Hepatocyte (in vitro differentiated cells): ENCODE results near the gene CMSS1. TPM values are rescaled to one million over a fixed set of nuclear protein-coding genes. Genes with fewer than 3 reads are reported as not detected.

Experiments used
- DNase-seq: peaks from one replicate; pipeline ENCODE4 v3.0.0-alpha.2; 2016; ENCODE audit warnings: low spot score
- H2AFZ ChIP-seq: fragments of 200-600 bp; sonication (generic); 2 replicates; pipeline ENCODE4 v1.6.0; 2016; ENCODE audit warnings: antibody characterized with exemption, mild to moderate bottlenecking
- H3K27ac ChIP-seq: fragments of 200-600 bp; sonication (generic); 2 replicates; pipeline ENCODE4 v1.5.1; 2016; ENCODE audit warnings: mild to moderate bottlenecking
- H3K27me3 ChIP-seq: fragments of 200-600 bp; sonication (generic); 2 replicates; pipeline ENCODE4 v1.6.1; 2016
- H3K36me3 ChIP-seq: fragments of 200-600 bp; sonication (generic); replicated peaks from 2 replicates; pipeline ENCODE4 v1.5.1; 2016; ENCODE audit warnings: low read depth; ENCODE audit not compliant: insufficient read depth
- H3K4me1 ChIP-seq: fragments of 200-600 bp; sonication (generic); 2 replicates; pipeline ENCODE4 v1.5.1; 2016; ENCODE audit warnings: mild to moderate bottlenecking, moderate library complexity; ENCODE audit not compliant: insufficient read depth
- H3K4me2 ChIP-seq: fragments of 200-600 bp; sonication (generic); 2 replicates; pipeline ENCODE4 v1.6.0; 2016
- H3K4me3 ChIP-seq: fragments of 200-600 bp; sonication (generic); 2 replicates; pipeline ENCODE4 v1.5.1; 2016; ENCODE audit warnings: mild to moderate bottlenecking
- H3K79me2 ChIP-seq: fragments of 200-600 bp; sonication (generic); 2 replicates; pipeline ENCODE4 v1.6.0; 2017; ENCODE audit warnings: mild to moderate bottlenecking
- H3K9me2 ChIP-seq: fragments of 200-600 bp; sonication (generic); replicated peaks from 2 replicates; pipeline ENCODE4 v1.6.0; 2017; ENCODE audit warnings: mild to moderate bottlenecking; ENCODE audit not compliant: insufficient read depth
- H3K9me3 ChIP-seq: fragments of 200-600 bp; sonication (generic); 2 replicates; pipeline ENCODE4 v1.5.1; 2016; ENCODE audit warnings: low read depth, mild to moderate bottlenecking
- H4K20me1 ChIP-seq: fragments of 200-600 bp; sonication (generic); 2 replicates; pipeline ENCODE4 v1.6.0; 2016; ENCODE audit warnings: mild to moderate bottlenecking; ENCODE audit not compliant: insufficient read depth, poor library complexity, severe bottlenecking
- CTCF ChIP-seq: fragments of 200-600 bp; sonication (generic); IDR thresholded peaks from 2 replicates; pipeline ENCODE4 v1.5.1; 2016; ENCODE audit warnings: antibody characterized with exemption, mild to moderate bottlenecking; ENCODE audit not compliant: poor library complexity
- EZH2 ChIP-seq: fragments of 200-600 bp; sonication (generic); IDR thresholded peaks from 2 replicates; pipeline ENCODE4 v1.6.1; 2016; ENCODE audit warnings: antibody characterized with exemption, mild to moderate bottlenecking, borderline replicate concordance
- EZH2phosphoT487 ChIP-seq: fragments of 200-600 bp; sonication (generic); IDR thresholded peaks from one replicate; pipeline ENCODE4 v1.6.1; 2018; ENCODE audit warnings: antibody characterized with exemption, mild to moderate bottlenecking, low read depth, moderate library complexity; ENCODE audit not compliant: unreplicated experiment, severe bottlenecking
- WGBS: methylation state at CpG from one replicate; pipeline ENCODE4 v1.1.6; 2016; ENCODE audit warnings: low lambda C conversion rate; ENCODE audit errors: missing lambda C conversion rate; 5-methylcytosine and 5-hydroxymethylcytosine counted together
- polyA plus RNA-seq: library from polyadenylated mRNA; unstranded; fragments of >200 nt; fragmentation: Nextera tagmentation; extraction: Ambion mirVana; gene quantifications from 2 replicates; pipeline ENCODE4 v1.2.1, GENCODE V29; 2016
- total RNA-seq: library from RNA; depleted of rRNA; stranded (reverse); fragments of >200 nt; gene quantifications from 2 replicates; pipeline ENCODE4 v1.2.3, GENCODE V29; 2014

Gene CMSS1
- total and polyA plus RNA-seq, 2 experiments from 2014 or later: 11.8 to 17.0 TPM

GRCh38 chr3:99845331-99845730, 27.7 kb downstream of the CMSS1 start:
- H3K27me3 ChIP-seq: no peaks in the 10 kb centered on the region
- TF ChIP-seq CTCF (no peak), EZH2phosphoT487 (no peak), EZH2 (no peak)
- H3K4me2 ChIP-seq: no peak overlapping the region

GRCh38 chr3:99845999-99846398, 28.3 kb downstream of the CMSS1 start:
- H4K20me1 ChIP-seq: no peaks in the 10 kb centered on the region
- no peaks in the 10 kb centered on the region for H3K9me3 ChIP-seq
- TF ChIP-seq EZH2 (no peak), CTCF (no peak), EZH2phosphoT487 (no peak)
- no peak overlapping the region for H3K4me2 ChIP-seq
- H3K27ac ChIP-seq: peak overlapping the region; percentile 25
- no peaks in the 10 kb centered on the region for H3K36me3 ChIP-seq
- WGBS: 84% methylated on average over 2 of the region's 2 CpGs
- H3K79me2 ChIP-seq: peaks cover 28% of the 10 kb centered on the region
- no peaks in the 10 kb centered on the region for H3K27me3 ChIP-seq
- H3K4me3 ChIP-seq: no peak overlapping the region
- DNase-seq: no peak
- no peak overlapping the region for H2AFZ ChIP-seq
- H3K9me2 ChIP-seq: no peaks in the 10 kb centered on the region
- peaks cover 7% of the 10 kb centered on the region for H3K4me1 ChIP-seq

More at GRCh38 chr3:99845331-99845730, 27.7 kb downstream of the CMSS1 start:
- H3K4me3 ChIP-seq: no peak overlapping the region
- no peaks in the 10 kb centered on the region for H3K9me2 ChIP-seq
- H3K4me1 ChIP-seq: peaks cover 7% of the 10 kb centered on the region
- H3K9me3 ChIP-seq: no peaks in the 10 kb centered on the region
- peaks cover 27% of the 10 kb centered on the region for H3K79me2 ChIP-seq
- no peak overlapping the region for H3K27ac ChIP-seq
- no peak for DNase-seq
- H4K20me1 ChIP-seq: no peaks in the 10 kb centered on the region
- H3K36me3 ChIP-seq: no peaks in the 10 kb centered on the region
- 92% methylated on average over 4 of the region's 4 CpGs for WGBS
- H2AFZ ChIP-seq: no peak overlapping the region

- peaks cover 7% of the 10 kb centered on the region for H3K4me1 ChIP-seq
- H3K79me2 ChIP-seq: peaks cover 30% of the 10 kb centered on the region
- H4K20me1 ChIP-seq: no peaks in the 10 kb centered on the region
- H2AFZ ChIP-seq: no peak overlapping the region
- TF ChIP-seq EZH2phosphoT487 (no peak), EZH2 (no peak), CTCF (no peak)
- H3K36me3 ChIP-seq: no peaks in the 10 kb centered on the region
- no peaks in the 10 kb centered on the region for H3K27me3 ChIP-seq
- no peak overlapping the region for H3K4me3 ChIP-seq
- H3K4me2 ChIP-seq: no peak overlapping the region
- H3K9me3 ChIP-seq: no peaks in the 10 kb centered on the region
- DNase-seq: no peak
- no peaks in the 10 kb centered on the region for H3K9me2 ChIP-seq
- 69% methylated on average over 6 of the region's 6 CpGs for WGBS
- H3K27ac ChIP-seq: peak overlapping the region; percentile 25
Observed at GRCh38 chr3:99846477-99847160, 29.0 kb downstream of the CMSS1 start.

- TF ChIP-seq EZH2 (no peak), CTCF (no peak), EZH2phosphoT487 (no peak)
- Histone ChIP-seq H3K27ac (no peak overlapping the region), H3K27me3 (no peaks in the 10 kb centered on the region), H3K4me2 (no peak overlapping the region), H3K9me3 (no peaks in the 10 kb centered on the region), H3K4me1 (peaks cover 6% of the 10 kb centered on the region), H3K36me3 (no peaks in the 10 kb centered on the region), H3K4me3 (no peak overlapping the region), H3K79me2 (peaks cover 48% of the 10 kb centered on the region), H3K9me2 (no peaks in the 10 kb centered on the region), H4K20me1 (no peaks in the 10 kb centered on the region), H2AFZ (no peak overlapping the region)
- 94% methylated on average over 6 of the region's 6 CpGs for WGBS
- no peak for DNase-seq
Observed at GRCh38 chr3:99848433-99848832, 30.8 kb downstream of the CMSS1 start.
